ENCODE data around the gene FLRT2.

The FLRT2 gene

GRCh38 chr14:85566603-85567002 lies 36.7 kb downstream of the FLRT2 start:
- DNase-seq (ENCODE audit: low read depth) = peak; percentile 81
- Histone ChIP-seq H3K4me3 (ENCODE audit: low read length) (peak overlapping the region; percentile 6), H3K9me3 (ENCODE audit: control insufficient read depth, low read length) (no peaks in the 10 kb centered on the region), H3K4me1 (ENCODE audit: control insufficient read depth, insufficient read depth, low read length) (peaks cover 23% of the 10 kb centered on the region), H3K36me3 (ENCODE audit: control insufficient read depth, insufficient read depth, low read length, severe bottlenecking) (no peaks in the 10 kb centered on the region), H3K27me3 (replicated peaks; ENCODE audit: control insufficient read depth, insufficient read depth, low read length) (no peaks in the 10 kb centered on the region), H3K9ac (ENCODE audit: low read length) (peak overlapping the region; percentile 26)

DNA sequence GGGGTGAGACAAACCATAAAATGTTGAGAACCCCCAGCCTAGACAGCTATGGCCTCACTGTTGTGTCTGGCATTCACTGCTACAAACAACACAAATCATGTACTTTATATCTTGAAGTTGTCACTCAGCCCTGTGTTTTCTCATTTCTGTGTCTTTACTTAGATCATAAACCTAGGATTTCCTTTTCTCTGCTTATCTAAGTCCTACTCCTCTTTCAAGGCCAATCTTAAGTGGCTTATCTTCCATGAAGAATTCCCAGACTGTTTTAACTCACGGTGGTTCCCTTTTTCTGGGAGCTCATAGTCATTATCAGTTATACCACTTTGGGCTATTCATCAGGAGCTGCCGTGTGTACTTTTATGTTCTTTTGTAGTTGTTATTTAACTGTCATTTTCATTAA lies 42.1 kb downstream of the FLRT2 start:
- H3K4me1 ChIP-seq (ENCODE audit: control insufficient read depth, insufficient read depth, low read length) = peaks cover 37% of the 10 kb centered on the region
- no peaks in the 10 kb centered on the region for H3K9me3 ChIP-seq (ENCODE audit: control insufficient read depth, low read length)
- H3K36me3 ChIP-seq (ENCODE audit: control insufficient read depth, insufficient read depth, low read length, severe bottlenecking) = no peaks in the 10 kb centered on the region
- H3K4me3 ChIP-seq (ENCODE audit: low read length) = no peak overlapping the region
- no peaks in the 10 kb centered on the region for H3K27me3 ChIP-seq (replicated peaks; ENCODE audit: control insufficient read depth, insufficient read depth, low read length)
- no peak for DNase-seq (ENCODE audit: low read depth)
- H3K9ac ChIP-seq (ENCODE audit: low read length) = no peak overlapping the region

DNA sequence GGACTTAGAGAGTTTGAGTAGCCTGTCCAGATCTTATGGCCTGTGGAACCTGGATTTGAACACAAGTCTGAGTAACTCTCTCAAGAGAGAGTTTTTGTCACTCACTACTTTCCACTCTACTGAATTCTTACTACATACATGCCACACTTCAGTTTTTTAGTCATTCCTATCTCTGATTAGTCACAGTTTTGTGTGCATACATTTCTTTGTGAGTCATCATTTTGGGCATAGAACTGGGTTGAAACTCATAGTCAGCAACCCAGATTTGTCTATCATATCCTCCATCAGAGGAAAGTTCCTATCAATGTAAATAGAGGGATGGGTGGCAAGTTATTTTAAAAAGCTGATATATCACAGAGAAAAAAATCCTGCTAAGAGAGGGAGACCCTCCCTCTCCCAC lies 42.9 kb downstream of the FLRT2 start:
- peaks cover 34% of the 10 kb centered on the region for H3K4me1 ChIP-seq (ENCODE audit: control insufficient read depth, insufficient read depth, low read length)
- no peak overlapping the region for H3K4me3 ChIP-seq (ENCODE audit: low read length)
- H3K36me3 ChIP-seq (ENCODE audit: control insufficient read depth, insufficient read depth, low read length, severe bottlenecking) = no peaks in the 10 kb centered on the region
- H3K9me3 ChIP-seq (ENCODE audit: control insufficient read depth, low read length) = no peaks in the 10 kb centered on the region
- H3K27me3 ChIP-seq (replicated peaks; ENCODE audit: control insufficient read depth, insufficient read depth, low read length) = no peaks in the 10 kb centered on the region
- DNase-seq (ENCODE audit: low read depth) = peak; percentile 77
- no peak overlapping the region for H3K9ac ChIP-seq (ENCODE audit: low read length)

- DNase-seq (ENCODE audit: low read depth) = no peak
- Histone ChIP-seq H3K9me3 (ENCODE audit: control insufficient read depth, low read length) (no peaks in the 10 kb centered on the region), H3K27me3 (replicated peaks; ENCODE audit: control insufficient read depth, insufficient read depth, low read length) (no peaks in the 10 kb centered on the region), H3K4me3 (ENCODE audit: low read length) (no peak overlapping the region), H3K4me1 (ENCODE audit: control insufficient read depth, insufficient read depth, low read length) (peaks cover 34% of the 10 kb centered on the region), H3K36me3 (ENCODE audit: control insufficient read depth, insufficient read depth, low read length, severe bottlenecking) (no peaks in the 10 kb centered on the region), H3K9ac (ENCODE audit: low read length) (no peak overlapping the region)
These were observed 43.5 kb downstream of the FLRT2 start for GRCh38 chr14:85573406-85573805.

DNA sequence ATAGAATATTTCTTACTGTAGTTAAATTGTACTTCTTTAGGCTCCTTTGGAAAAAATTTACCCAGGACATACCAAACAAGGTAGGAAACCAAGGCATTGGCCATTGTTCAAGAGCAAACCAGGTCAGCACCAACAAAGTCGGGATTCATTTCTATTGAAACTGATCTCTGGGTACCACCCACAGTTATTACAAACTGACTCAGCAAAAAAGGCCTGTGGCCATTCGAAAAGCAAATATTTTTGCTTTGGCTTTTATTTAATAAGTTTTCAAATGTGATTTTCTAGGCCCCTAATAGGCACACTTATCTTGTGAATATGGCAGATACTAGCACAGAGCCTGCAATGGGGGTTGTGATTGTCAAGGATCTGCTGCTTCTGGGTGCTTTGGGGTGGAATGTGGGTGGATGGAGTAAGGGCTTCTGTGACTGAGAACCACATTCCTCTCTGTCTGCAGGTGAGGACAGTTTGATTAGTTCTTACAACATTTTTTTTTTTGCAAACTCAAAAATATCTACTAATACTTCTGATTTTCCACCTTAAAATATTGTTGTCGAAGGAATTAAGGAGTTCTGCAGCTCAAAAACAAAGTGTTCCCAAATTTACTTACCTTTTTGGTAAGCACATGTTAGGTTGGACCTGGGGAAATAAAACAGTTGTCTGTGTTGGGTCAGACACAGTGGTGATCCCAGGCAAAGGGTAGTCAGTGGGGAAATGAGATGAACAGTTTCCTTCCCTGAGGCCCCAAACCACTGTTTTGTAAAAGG lies 45.1 kb downstream of the FLRT2 start:
- Histone ChIP-seq H3K4me1 (ENCODE audit: control insufficient read depth, insufficient read depth, low read length) (peaks cover 34% of the 10 kb centered on the region), H3K9me3 (ENCODE audit: control insufficient read depth, low read length) (no peaks in the 10 kb centered on the region), H3K27me3 (replicated peaks; ENCODE audit: control insufficient read depth, insufficient read depth, low read length) (no peaks in the 10 kb centered on the region), H3K4me3 (ENCODE audit: low read length) (no peak overlapping the region), H3K36me3 (ENCODE audit: control insufficient read depth, insufficient read depth, low read length, severe bottlenecking) (no peaks in the 10 kb centered on the region), H3K9ac (ENCODE audit: low read length) (no peak overlapping the region)
- DNase-seq (ENCODE audit: low read depth) = no peak

DNA sequence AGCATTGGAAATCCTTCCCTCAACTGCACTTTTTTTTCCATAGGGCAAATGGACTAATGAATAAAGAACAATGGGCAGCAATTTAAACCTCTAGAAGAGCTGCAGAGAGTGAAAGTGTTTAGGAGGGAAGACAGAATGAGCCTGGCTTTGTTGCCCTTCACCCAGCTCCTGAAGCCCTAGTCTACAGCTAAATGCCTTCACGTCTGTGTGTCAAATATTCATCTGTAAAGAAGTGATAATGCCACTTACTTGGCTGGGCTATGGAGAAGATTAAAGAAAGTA lies 45.6 kb downstream of the FLRT2 start:
- Histone ChIP-seq H3K27me3 (replicated peaks; ENCODE audit: control insufficient read depth, insufficient read depth, low read length) (no peaks in the 10 kb centered on the region), H3K4me3 (ENCODE audit: low read length) (no peak overlapping the region), H3K9me3 (ENCODE audit: control insufficient read depth, low read length) (no peaks in the 10 kb centered on the region), H3K4me1 (ENCODE audit: control insufficient read depth, insufficient read depth, low read length) (peaks cover 34% of the 10 kb centered on the region), H3K9ac (ENCODE audit: low read length) (no peak overlapping the region), H3K36me3 (ENCODE audit: control insufficient read depth, insufficient read depth, low read length, severe bottlenecking) (no peaks in the 10 kb centered on the region)
- DNase-seq (ENCODE audit: low read depth) = no peak

DNA sequence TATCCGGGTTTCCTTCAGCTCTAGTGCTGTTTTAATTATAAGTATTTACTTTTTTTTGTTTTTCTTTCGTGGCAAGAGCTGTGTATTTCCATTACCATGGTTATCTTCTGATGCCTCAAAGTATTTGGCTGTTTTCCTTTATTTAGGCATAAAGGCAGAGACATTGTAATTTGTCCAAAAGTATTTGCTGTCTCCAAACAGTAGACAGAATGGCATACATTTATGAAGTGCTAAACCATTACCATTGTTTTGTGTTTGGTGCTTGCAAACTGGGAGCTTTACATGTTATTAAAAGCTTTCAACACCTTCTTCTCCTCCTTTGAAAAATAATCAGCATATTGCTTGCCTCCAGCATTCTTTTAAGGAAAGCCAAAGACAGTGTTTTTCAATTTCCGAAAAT lies 46.3 kb downstream of the FLRT2 start:
- H3K4me1 ChIP-seq (ENCODE audit: control insufficient read depth, insufficient read depth, low read length) = peaks cover 34% of the 10 kb centered on the region

GRCh38 chr14:85576848-85577542 lies 47.1 kb downstream of the FLRT2 start:
- Histone ChIP-seq H3K9me3 (ENCODE audit: control insufficient read depth, low read length) (no peaks in the 10 kb centered on the region), H3K9ac (ENCODE audit: low read length) (no peak overlapping the region), H3K36me3 (ENCODE audit: control insufficient read depth, insufficient read depth, low read length, severe bottlenecking) (no peaks in the 10 kb centered on the region), H3K4me3 (ENCODE audit: low read length) (no peak overlapping the region), H3K27me3 (replicated peaks; ENCODE audit: control insufficient read depth, insufficient read depth, low read length) (no peaks in the 10 kb centered on the region), H3K4me1 (ENCODE audit: control insufficient read depth, insufficient read depth, low read length) (peaks cover 34% of the 10 kb centered on the region)
- DNase-seq (ENCODE audit: low read depth) = peak; percentile 43

More for the DNA sequence above, 46.3 kb downstream of the FLRT2 start:
- no peak overlapping the region for H3K9ac ChIP-seq (ENCODE audit: low read length)
- DNase-seq (ENCODE audit: low read depth) = peak; percentile 38
- no peaks in the 10 kb centered on the region for H3K9me3 ChIP-seq (ENCODE audit: control insufficient read depth, low read length)
- H3K4me3 ChIP-seq (ENCODE audit: low read length) = no peak overlapping the region
- no peaks in the 10 kb centered on the region for H3K36me3 ChIP-seq (ENCODE audit: control insufficient read depth, insufficient read depth, low read length, severe bottlenecking)
- no peaks in the 10 kb centered on the region for H3K27me3 ChIP-seq (replicated peaks; ENCODE audit: control insufficient read depth, insufficient read depth, low read length)

- H3K36me3 ChIP-seq (ENCODE audit: control insufficient read depth, insufficient read depth, low read length, severe bottlenecking) = no peaks in the 10 kb centered on the region
- peaks cover 30% of the 10 kb centered on the region for H3K4me1 ChIP-seq (ENCODE audit: control insufficient read depth, insufficient read depth, low read length)
- no peak for DNase-seq (ENCODE audit: low read depth)
- H3K9me3 ChIP-seq (ENCODE audit: control insufficient read depth, low read length) = no peaks in the 10 kb centered on the region
- H3K27me3 ChIP-seq (replicated peaks; ENCODE audit: control insufficient read depth, insufficient read depth, low read length) = no peaks in the 10 kb centered on the region
- no peak overlapping the region for H3K4me3 ChIP-seq (ENCODE audit: low read length)
- H3K9ac ChIP-seq (ENCODE audit: low read length) = no peak overlapping the region
These were observed 47.7 kb downstream of the FLRT2 start for GRCh38 chr14:85577543-85578114.

DNA sequence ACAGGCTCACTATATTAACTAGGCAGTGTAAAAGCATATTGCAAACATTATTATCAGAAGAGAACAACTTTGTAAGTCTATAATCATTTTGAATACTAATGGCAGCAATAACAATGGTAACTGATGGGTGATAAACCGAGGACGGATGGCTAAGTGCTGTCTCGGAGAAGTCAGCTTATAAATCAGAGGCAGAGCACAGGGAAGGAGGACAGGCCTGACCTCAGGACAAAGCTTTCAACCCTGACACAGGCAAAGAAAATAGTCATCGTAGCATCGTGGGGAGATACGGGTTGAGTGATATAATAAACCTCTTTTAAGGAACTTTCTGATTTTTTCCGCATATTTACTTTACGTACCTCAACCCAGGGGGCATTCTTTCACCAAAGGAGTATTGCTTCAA lies 48.4 kb downstream of the FLRT2 start:
- no peak overlapping the region for H3K9ac ChIP-seq (ENCODE audit: low read length)
- H3K4me1 ChIP-seq (ENCODE audit: control insufficient read depth, insufficient read depth, low read length) = peaks cover 28% of the 10 kb centered on the region
- no peaks in the 10 kb centered on the region for H3K9me3 ChIP-seq (ENCODE audit: control insufficient read depth, low read length)
- no peaks in the 10 kb centered on the region for H3K36me3 ChIP-seq (ENCODE audit: control insufficient read depth, insufficient read depth, low read length, severe bottlenecking)
- DNase-seq (ENCODE audit: low read depth) = no peak
- no peaks in the 10 kb centered on the region for H3K27me3 ChIP-seq (replicated peaks; ENCODE audit: control insufficient read depth, insufficient read depth, low read length)
- H3K4me3 ChIP-seq (ENCODE audit: low read length) = no peak overlapping the region

DNA sequence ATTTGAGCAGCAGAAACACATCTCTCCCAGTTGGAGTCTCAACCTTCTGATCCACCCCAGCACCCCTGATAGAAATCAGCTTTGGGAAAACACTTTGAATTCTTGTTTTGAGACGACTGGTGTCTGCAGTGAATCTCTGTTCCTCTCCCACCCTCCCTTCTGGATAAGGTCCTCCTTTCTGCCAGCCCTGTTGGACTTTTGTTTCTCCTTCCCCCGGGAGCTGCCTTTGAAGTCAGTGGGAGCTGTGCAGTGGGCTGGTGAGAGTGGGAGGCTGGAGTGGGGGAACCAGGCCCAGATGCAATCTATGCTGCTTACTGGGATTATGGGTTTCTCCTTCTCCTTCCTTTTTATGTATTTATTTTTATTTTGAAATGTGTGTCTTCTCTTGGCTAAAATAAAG lies 49.0 kb downstream of the FLRT2 start:
- Histone ChIP-seq H3K9ac (ENCODE audit: low read length) (no peak overlapping the region), H3K4me3 (ENCODE audit: low read length) (no peak overlapping the region), H3K9me3 (ENCODE audit: control insufficient read depth, low read length) (no peaks in the 10 kb centered on the region), H3K4me1 (ENCODE audit: control insufficient read depth, insufficient read depth, low read length) (peaks cover 31% of the 10 kb centered on the region), H3K27me3 (replicated peaks; ENCODE audit: control insufficient read depth, insufficient read depth, low read length) (no peaks in the 10 kb centered on the region), H3K36me3 (ENCODE audit: control insufficient read depth, insufficient read depth, low read length, severe bottlenecking) (no peaks in the 10 kb centered on the region)
- DNase-seq (ENCODE audit: low read depth) = no peak

All from adipocyte (in vitro differentiated cells).